M059J (cell line): ENCODE results near the gene SYS1. TPM values are rescaled to one million over a fixed set of nuclear protein-coding genes. Genes with fewer than 3 reads are reported as not detected.

Experiments used
- DNase-seq: peaks from one replicate; pipeline ENCODE4 v3.0.0-alpha.2; 2012; ENCODE audit warnings: low read depth
- total RNA-seq: library from RNA; depleted of rRNA; stranded (reverse); fragments of >200 nt; shearing (Covaris generic); gene quantifications from 2 replicates; pipeline ENCODE4 v1.2.3, GENCODE V29; 2014; rRNA removed

Gene SYS1
- total RNA-seq, 1 experiment from 2014 or later, result 29.4 TPM

GRCh38 chr20:45415822-45416637 lies 53.1 kb downstream of the SYS1 start, which contains the start of gene PIGT:
Gene PIGT, plus strand, starts transcription at chr20:45416141. Its CDS starts 16 bp downstream, at chr20:45416157.
- DNase-seq, result peak; percentile 93

- no peak for DNase-seq
Measured at GRCh38 chr20:45416917-45417316, 54.0 kb downstream of the SYS1 start.

Other genes with a start within 250 kb of the SYS1 start
- not detected in 2 replicates for gene WFDC5, start 248.0 kb upstream of the SYS1 start, total RNA-seq
- gene WFDC12, start 238.7 kb upstream of the SYS1 start, total RNA-seq, result not detected in 2 replicates
- gene PI3, start 188.3 kb upstream of the SYS1 start, total RNA-seq, result not detected in 2 replicates
- gene SEMG1, start 156.1 kb upstream of the SYS1 start, total RNA-seq, result not detected in 2 replicates
- not detected in 2 replicates for gene SEMG2, start 141.8 kb upstream of the SYS1 start, total RNA-seq
- 0.30 TPM in 1 of 2 replicates, not detected in the other for gene SLPI, start 108.6 kb upstream of the SYS1 start, total RNA-seq
- not detected in 2 replicates for gene RBPJL, start 56.3 kb upstream of the SYS1 start, total RNA-seq
- gene MATN4, start 54.9 kb upstream of the SYS1 start, total RNA-seq, result not detected in 2 replicates
- gene SDC4, start 14.7 kb upstream of the SYS1 start, total RNA-seq, result 177 and 189 TPM in 2 replicates
- gene TP53TG5, start 15.2 kb downstream of the SYS1 start, total RNA-seq, result not detected in 2 replicates
- gene DBNDD2, start 45.1 kb downstream of the SYS1 start, total RNA-seq, result 15.4 and 17.6 TPM in 2 replicates
- gene PIGT, start 53.0 kb downstream of the SYS1 start, total RNA-seq, result 250 and 270 TPM in 2 replicates
- not detected in 2 replicates for gene WFDC2, start 106.6 kb downstream of the SYS1 start, total RNA-seq
- not detected in 2 replicates for gene SPINT3, start 152.5 kb downstream of the SYS1 start, total RNA-seq
- gene WFDC6, start 176.3 kb downstream of the SYS1 start, total RNA-seq, result not detected in 2 replicates
- gene EPPIN, start 184.2 kb downstream of the SYS1 start, total RNA-seq, result not detected in 2 replicates
- not detected in 2 replicates for gene WFDC8, start 216.1 kb downstream of the SYS1 start, total RNA-seq